Measurements from ENCODE around the gene CHMP2B. TPM values are rescaled to one million over a fixed set of nuclear protein-coding genes. Genes with fewer than 3 reads are reported as not detected.
"Not testable (repeated sequence)": the region's sequence is repeated elsewhere in the genome, so short reads cannot be mapped to it uniquely, and the experiment has no call there.

The CHMP2B gene
- total RNA-seq, 1 donor = 51.4 TPM

GRCh38 chr3:87247430-87247773 lies 20.3 kb downstream of the CHMP2B start:
- peak; percentile 37 for DNase-seq (ENCODE audit: low read depth)
- no peak for TF ChIP-seq CTCF (IDR thresholded peaks at IDR 0.05; ENCODE audit: insufficient read depth, low read depth, low read length)
- H3K4me3 ChIP-seq (ENCODE audit: low read depth, low read length) = no peak overlapping the region

DNA sequence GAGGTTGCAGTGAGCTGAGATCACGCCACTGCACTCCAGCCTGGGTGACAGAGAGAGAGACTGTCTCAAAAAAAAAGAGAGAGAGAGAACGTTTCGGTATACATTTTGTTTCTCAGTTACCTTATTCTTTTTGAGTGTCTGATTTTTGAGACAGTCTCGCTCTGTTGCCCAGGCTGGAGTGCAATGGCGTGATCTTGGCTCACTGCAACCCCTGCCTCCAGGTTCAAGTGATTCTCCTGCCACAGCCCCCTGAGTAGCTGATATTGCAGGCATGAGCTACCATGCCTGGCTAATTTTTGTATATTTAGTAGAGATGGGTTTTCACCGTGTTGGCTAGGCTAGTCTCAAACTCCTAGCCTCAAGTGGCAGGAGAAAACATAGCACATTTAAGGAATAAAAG lies 21.1 kb downstream of the CHMP2B start:
- H3K4me3 ChIP-seq (ENCODE audit: low read depth, low read length); DNase-seq (ENCODE audit: low read depth): not testable (repeated sequence)

- no peak for DNase-seq (ENCODE audit: low read depth)
- no peak overlapping the region for H3K4me3 ChIP-seq (ENCODE audit: low read depth, low read length)
- TF ChIP-seq CTCF (IDR thresholded peaks at IDR 0.05; ENCODE audit: insufficient read depth, low read depth, low read length) = no peak
These were observed 21.7 kb downstream of the CHMP2B start for GRCh38 chr3:87248831-87249230.

GRCh38 chr3:87250009-87250408 lies 22.9 kb downstream of the CHMP2B start:
- TF ChIP-seq CTCF (IDR thresholded peaks at IDR 0.05; ENCODE audit: insufficient read depth, low read depth, low read length) = no peak
- no peak for DNase-seq (ENCODE audit: low read depth)
- H3K4me3 ChIP-seq (ENCODE audit: low read depth, low read length) = no peak overlapping the region

GRCh38 chr3:87260270-87260669 lies 33.2 kb downstream of the CHMP2B start:
- peak; percentile 78 for TF ChIP-seq CTCF (IDR thresholded peaks at IDR 0.05; ENCODE audit: insufficient read depth, low read depth, low read length)
- H3K4me3 ChIP-seq (ENCODE audit: low read depth, low read length) = no peak overlapping the region
- peak; percentile 62 for DNase-seq (ENCODE audit: low read depth)

DNA sequence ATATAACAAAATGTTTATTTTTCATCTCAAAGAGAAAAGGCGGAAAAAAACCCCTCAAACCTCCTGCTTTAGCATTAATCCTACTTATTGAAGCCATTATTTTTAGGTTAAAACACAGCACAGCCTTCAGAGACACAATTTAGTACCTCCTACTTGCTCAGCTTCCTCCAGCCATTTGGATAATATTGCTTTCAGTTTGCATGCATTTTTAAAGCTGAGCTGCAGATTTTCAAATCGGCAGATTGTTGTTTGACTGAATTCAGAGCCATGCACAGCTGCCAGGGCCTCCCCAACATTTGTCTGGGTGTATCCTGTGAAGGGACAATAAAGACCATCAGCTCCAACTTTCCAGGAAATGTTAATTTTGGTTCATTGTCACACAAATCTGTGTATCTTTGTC lies 34.8 kb downstream of the CHMP2B start:
- TF ChIP-seq CTCF (IDR thresholded peaks at IDR 0.05; ENCODE audit: insufficient read depth, low read depth, low read length) = no peak
- H3K4me3 ChIP-seq (ENCODE audit: low read depth, low read length) = no peak overlapping the region

DNA sequence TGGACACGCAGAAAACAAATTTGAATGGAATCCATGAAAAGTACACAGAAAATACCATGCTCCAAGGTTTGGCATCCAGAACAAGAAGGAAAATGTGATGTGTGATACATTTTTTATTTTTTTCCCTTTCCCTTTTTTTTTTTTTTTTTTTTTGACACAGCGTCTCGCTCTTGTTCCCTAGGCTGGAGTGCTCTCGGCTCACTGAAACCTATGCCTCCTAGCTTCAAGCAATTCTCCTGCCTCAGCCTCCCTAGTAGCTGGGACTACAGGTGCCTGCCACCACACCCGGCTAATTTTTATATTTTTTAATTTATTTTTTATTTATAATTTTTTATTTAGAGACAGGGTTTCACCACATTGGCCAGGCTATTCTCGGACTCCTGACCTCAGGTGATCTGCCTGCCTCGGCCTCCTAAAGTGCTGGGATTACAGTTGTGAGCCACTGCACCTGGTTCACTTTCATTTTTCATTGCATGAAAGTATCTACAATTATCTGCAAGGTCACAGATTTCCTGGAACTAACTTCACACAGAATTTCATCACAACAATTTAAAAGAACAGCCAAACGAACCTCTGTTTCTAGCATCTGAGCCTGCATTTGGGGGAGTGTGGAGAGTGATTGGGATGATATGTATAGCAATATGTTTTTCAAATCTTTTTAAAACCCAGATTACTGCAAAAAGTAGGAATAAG lies 41.0 kb downstream of the CHMP2B start:
- DNase-seq (ENCODE audit: low read depth) = no peak

More for the DNA sequence above, 34.8 kb downstream of the CHMP2B start:
- no peak for DNase-seq (ENCODE audit: low read depth)

More for the DNA sequence above, 41.0 kb downstream of the CHMP2B start:
- no peak for TF ChIP-seq CTCF (IDR thresholded peaks at IDR 0.05; ENCODE audit: insufficient read depth, low read depth, low read length)
- H3K4me3 ChIP-seq (ENCODE audit: low read depth, low read length) = no peak overlapping the region

Data from fibroblast of villous mesenchyme (primary cell).